Osteoblast (primary cell): ENCODE results near the gene ARIH2. TPM values are rescaled to one million over a fixed set of nuclear protein-coding genes. Genes with fewer than 3 reads are reported as not detected.

Experiments used
- DNase-seq: peaks from one replicate; pipeline ENCODE4 v3.0.0; 2011; ENCODE audit warnings: low spot score, mixed read lengths; ENCODE audit not compliant: insufficient read length; ENCODE audit errors: missing footprints
- H2AFZ ChIP-seq: 2 replicates; pipeline ENCODE4 v1.6.0; 2011; ENCODE audit warnings: mild to moderate bottlenecking, low read length
- H3K27ac ChIP-seq: 2 replicates; pipeline ENCODE4 v1.5.1; 2011; ENCODE audit warnings: mild to moderate bottlenecking, low read depth, low read length, moderate library complexity
- H3K27me3 ChIP-seq: 2 replicates; pipeline ENCODE4 v1.6.0; 2012; ENCODE audit warnings: mild to moderate bottlenecking, control low read depth, inconsistent platforms, low read length, moderate library complexity; ENCODE audit not compliant: insufficient read depth
- H3K36me3 ChIP-seq: 2 replicates; pipeline ENCODE4 v1.5.1; 2011; ENCODE audit warnings: mild to moderate bottlenecking, low read length, control low read depth, moderate library complexity; ENCODE audit not compliant: insufficient read depth
- H3K4me1 ChIP-seq: 2 replicates; pipeline ENCODE4 v1.5.1; 2011; ENCODE audit warnings: mild to moderate bottlenecking, low read length, control low read depth, moderate library complexity; ENCODE audit not compliant: insufficient read depth
- H3K4me2 ChIP-seq: 2 replicates; pipeline ENCODE4 v1.6.0; 2011; ENCODE audit warnings: mild to moderate bottlenecking, low read length; ENCODE audit not compliant: insufficient read depth
- H3K4me3 ChIP-seq: fragments of 200-600 bp; sonication (generic); 3 replicates; pipeline ENCODE4 v1.5.1; 2012; ENCODE audit warnings: mild to moderate bottlenecking, low read length, inconsistent platforms; ENCODE audit not compliant: insufficient read depth
- H3K79me2 ChIP-seq: 2 replicates; pipeline ENCODE4 v1.6.0; 2012; ENCODE audit warnings: mild to moderate bottlenecking, low read length, control low read depth, inconsistent platforms; ENCODE audit not compliant: insufficient read depth
- H3K9me3 ChIP-seq: 2 replicates; pipeline ENCODE4 v1.5.1; 2011; ENCODE audit warnings: low read depth, low read length, control low read depth
- H4K20me1 ChIP-seq: 2 replicates; pipeline ENCODE4 v1.6.0; 2012; ENCODE audit warnings: mild to moderate bottlenecking, low read length, control low read depth; ENCODE audit not compliant: insufficient read depth
- CTCF ChIP-seq: IDR thresholded peaks from 2 replicates; pipeline ENCODE4 v1.5.1; 2011; ENCODE audit warnings: mild to moderate bottlenecking, low read depth, low read length, moderate library complexity; ENCODE audit errors: extremely low read depth
- total RNA-seq: library from RNA; depleted of rRNA; stranded (reverse); fragments of >200 nt; gene quantifications from 2 replicates; pipeline ENCODE4 v1.2.3, GENCODE V29; 2012

The ARIH2 gene
- total RNA-seq, 1 donor = 69.1 TPM

- H4K20me1 ChIP-seq = no peaks in the 10 kb centered on the region
- H2AFZ ChIP-seq = no peak overlapping the region
- H3K4me1 ChIP-seq = no peaks in the 10 kb centered on the region
- H3K36me3 ChIP-seq = no peaks in the 10 kb centered on the region
- no peak for DNase-seq
- no peaks in the 10 kb centered on the region for H3K27me3 ChIP-seq
- H3K9me3 ChIP-seq = no peaks in the 10 kb centered on the region
- no peak overlapping the region for H3K4me3 ChIP-seq
- no peaks in the 10 kb centered on the region for H3K79me2 ChIP-seq
- no peak overlapping the region for H3K4me2 ChIP-seq
- no peak for TF ChIP-seq CTCF
- H3K27ac ChIP-seq = no peak overlapping the region
Observed at GRCh38 chr3:48881006-48881405, 37.6 kb upstream of the ARIH2 start.

- Histone ChIP-seq H3K4me3 (no peak overlapping the region), H3K36me3 (no peaks in the 10 kb centered on the region), H3K79me2 (no peaks in the 10 kb centered on the region), H3K9me3 (no peaks in the 10 kb centered on the region), H3K27me3 (no peaks in the 10 kb centered on the region), H3K27ac (no peak overlapping the region), H3K4me1 (no peaks in the 10 kb centered on the region), H3K4me2 (no peak overlapping the region), H2AFZ (no peak overlapping the region), H4K20me1 (no peaks in the 10 kb centered on the region)
- DNase-seq = peak; percentile 45
- no peak for TF ChIP-seq CTCF
Observed at GRCh38 chr3:48881652-48882114, 37.0 kb upstream of the ARIH2 start.

- H3K4me2 ChIP-seq = no peak overlapping the region
- no peaks in the 10 kb centered on the region for H3K4me1 ChIP-seq
- H2AFZ ChIP-seq = no peak overlapping the region
- no peaks in the 10 kb centered on the region for H3K9me3 ChIP-seq
- H3K4me3 ChIP-seq = no peak overlapping the region
- peaks cover 4% of the 10 kb centered on the region for H3K36me3 ChIP-seq
- peak; percentile 49 for DNase-seq
- H4K20me1 ChIP-seq = no peaks in the 10 kb centered on the region
- no peaks in the 10 kb centered on the region for H3K27me3 ChIP-seq
- TF ChIP-seq CTCF = no peak
- no peak overlapping the region for H3K27ac ChIP-seq
- H3K79me2 ChIP-seq = no peaks in the 10 kb centered on the region
Observed at GRCh38 chr3:48885753-48886152, 32.9 kb upstream of the ARIH2 start.

GRCh38 chr3:48891606-48892005 is 27.0 kb upstream of the ARIH2 start:
- no peak overlapping the region for H3K27ac ChIP-seq
- no peak for TF ChIP-seq CTCF
- H3K4me1 ChIP-seq = no peaks in the 10 kb centered on the region
- peaks cover 9% of the 10 kb centered on the region for H3K36me3 ChIP-seq
- H3K79me2 ChIP-seq = no peaks in the 10 kb centered on the region
- H4K20me1 ChIP-seq = no peaks in the 10 kb centered on the region
- H2AFZ ChIP-seq = no peak overlapping the region
- no peaks in the 10 kb centered on the region for H3K9me3 ChIP-seq
- no peak overlapping the region for H3K4me2 ChIP-seq
- DNase-seq = no peak
- no peak overlapping the region for H3K4me3 ChIP-seq
- no peaks in the 10 kb centered on the region for H3K27me3 ChIP-seq
